Measurements from ENCODE around the gene PRR7.

DNA sequence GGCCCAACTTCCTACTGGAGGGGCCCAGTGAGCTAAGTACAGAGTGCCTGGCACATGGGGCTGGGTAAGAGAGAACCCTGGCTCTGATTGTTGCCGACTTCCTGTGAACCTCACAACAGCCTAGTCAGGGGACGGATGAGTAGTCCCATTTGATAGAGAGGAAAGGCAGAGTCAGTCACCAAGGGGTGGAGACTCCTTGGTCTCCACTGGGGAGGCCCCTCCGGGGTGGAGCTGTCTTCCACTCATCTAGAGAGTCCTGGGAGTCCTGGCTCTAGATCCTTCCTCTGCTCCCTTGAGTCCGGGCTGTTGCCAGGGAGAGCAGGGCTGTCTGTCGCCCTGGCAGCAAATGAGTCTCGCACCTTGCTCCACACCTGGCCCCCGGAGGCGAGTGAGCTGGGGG lies 12.2 kb upstream of the PRR7 start:
- TF ChIP-seq, protein P1, sequence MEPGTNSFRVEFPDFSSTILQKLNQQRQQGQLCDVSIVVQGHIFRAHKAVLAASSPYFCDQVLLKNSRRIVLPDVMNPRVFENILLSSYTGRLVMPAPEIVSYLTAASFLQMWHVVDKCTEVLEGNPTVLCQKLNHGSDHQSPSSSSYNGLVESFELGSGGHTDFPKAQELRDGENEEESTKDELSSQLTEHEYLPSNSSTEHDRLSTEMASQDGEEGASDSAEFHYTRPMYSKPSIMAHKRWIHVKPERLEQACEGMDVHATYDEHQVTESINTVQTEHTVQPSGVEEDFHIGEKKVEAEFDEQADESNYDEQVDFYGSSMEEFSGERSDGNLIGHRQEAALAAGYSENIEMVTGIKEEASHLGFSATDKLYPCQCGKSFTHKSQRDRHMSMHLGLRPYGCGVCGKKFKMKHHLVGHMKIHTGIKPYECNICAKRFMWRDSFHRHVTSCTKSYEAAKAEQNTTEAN (CRISPR knock-in tag; conservative IDR thresholded peaks at IDR 0.05): no peak
- TF ChIP-seq TEAD2 (CRISPR knock-in tag; IDR thresholded peaks at IDR 0.05) (no peak), FOSL1 (CRISPR knock-in tag; IDR thresholded peaks at IDR 0.05; ENCODE audit: borderline replicate concordance) (no peak), CCAR2 (optimal IDR thresholded peaks at IDR 0.05; ENCODE audit: low read depth, low read length) (no peak), EP300 (IDR thresholded peaks at IDR 0.05; ENCODE audit: low read depth in 2 of 2, low read length in 2 of 2) (no peak), EP300 (CRISPR knock-in tag; IDR thresholded peaks at IDR 0.05; ENCODE audit: borderline replicate concordance) (no peak), FOXK1 (CRISPR knock-in tag; IDR thresholded peaks at IDR 0.05; ENCODE audit: borderline replicate concordance, low read depth) (no peak)
- TF ChIP-seq, protein P2, sequence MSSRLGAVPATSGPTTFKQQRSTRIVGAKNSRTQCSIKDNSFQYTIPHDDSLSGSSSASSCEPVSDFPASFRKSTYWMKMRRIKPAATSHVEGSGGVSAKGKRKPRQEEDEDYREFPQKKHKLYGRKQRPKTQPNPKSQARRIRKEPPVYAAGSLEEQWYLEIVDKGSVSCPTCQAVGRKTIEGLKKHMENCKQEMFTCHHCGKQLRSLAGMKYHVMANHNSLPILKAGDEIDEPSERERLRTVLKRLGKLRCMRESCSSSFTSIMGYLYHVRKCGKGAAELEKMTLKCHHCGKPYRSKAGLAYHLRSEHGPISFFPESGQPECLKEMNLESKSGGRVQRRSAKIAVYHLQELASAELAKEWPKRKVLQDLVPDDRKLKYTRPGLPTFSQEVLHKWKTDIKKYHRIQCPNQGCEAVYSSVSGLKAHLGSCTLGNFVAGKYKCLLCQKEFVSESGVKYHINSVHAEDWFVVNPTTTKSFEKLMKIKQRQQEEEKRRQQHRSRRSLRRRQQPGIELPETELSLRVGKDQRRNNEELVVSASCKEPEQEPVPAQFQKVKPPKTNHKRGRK (CRISPR knock-in tag; IDR thresholded peaks at IDR 0.05): no peak
- TF ChIP-seq, protein P3, sequence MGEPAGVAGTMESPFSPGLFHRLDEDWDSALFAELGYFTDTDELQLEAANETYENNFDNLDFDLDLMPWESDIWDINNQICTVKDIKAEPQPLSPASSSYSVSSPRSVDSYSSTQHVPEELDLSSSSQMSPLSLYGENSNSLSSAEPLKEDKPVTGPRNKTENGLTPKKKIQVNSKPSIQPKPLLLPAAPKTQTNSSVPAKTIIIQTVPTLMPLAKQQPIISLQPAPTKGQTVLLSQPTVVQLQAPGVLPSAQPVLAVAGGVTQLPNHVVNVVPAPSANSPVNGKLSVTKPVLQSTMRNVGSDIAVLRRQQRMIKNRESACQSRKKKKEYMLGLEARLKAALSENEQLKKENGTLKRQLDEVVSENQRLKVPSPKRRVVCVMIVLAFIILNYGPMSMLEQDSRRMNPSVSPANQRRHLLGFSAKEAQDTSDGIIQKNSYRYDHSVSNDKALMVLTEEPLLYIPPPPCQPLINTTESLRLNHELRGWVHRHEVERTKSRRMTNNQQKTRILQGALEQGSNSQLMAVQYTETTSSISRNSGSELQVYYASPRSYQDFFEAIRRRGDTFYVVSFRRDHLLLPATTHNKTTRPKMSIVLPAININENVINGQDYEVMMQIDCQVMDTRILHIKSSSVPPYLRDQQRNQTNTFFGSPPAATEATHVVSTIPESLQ (CRISPR knock-in tag; conservative IDR thresholded peaks at IDR 0.05): no peak

Data from HepG2 (cell line).